Measurements from ENCODE around the gene OR9Q1.

GRCh38 chr11:58178444-58178843 is 154.8 kb downstream of the OR9Q1 start:
- TF ChIP-seq DMAP1 (CRISPR knock-in tag; IDR thresholded peaks at IDR 0.05), result no peak
- TF ChIP-seq ARID2 (CRISPR knock-in tag; IDR thresholded peaks at IDR 0.05; ENCODE audit: borderline replicate concordance), result no peak
- TF ChIP-seq, protein P1, sequence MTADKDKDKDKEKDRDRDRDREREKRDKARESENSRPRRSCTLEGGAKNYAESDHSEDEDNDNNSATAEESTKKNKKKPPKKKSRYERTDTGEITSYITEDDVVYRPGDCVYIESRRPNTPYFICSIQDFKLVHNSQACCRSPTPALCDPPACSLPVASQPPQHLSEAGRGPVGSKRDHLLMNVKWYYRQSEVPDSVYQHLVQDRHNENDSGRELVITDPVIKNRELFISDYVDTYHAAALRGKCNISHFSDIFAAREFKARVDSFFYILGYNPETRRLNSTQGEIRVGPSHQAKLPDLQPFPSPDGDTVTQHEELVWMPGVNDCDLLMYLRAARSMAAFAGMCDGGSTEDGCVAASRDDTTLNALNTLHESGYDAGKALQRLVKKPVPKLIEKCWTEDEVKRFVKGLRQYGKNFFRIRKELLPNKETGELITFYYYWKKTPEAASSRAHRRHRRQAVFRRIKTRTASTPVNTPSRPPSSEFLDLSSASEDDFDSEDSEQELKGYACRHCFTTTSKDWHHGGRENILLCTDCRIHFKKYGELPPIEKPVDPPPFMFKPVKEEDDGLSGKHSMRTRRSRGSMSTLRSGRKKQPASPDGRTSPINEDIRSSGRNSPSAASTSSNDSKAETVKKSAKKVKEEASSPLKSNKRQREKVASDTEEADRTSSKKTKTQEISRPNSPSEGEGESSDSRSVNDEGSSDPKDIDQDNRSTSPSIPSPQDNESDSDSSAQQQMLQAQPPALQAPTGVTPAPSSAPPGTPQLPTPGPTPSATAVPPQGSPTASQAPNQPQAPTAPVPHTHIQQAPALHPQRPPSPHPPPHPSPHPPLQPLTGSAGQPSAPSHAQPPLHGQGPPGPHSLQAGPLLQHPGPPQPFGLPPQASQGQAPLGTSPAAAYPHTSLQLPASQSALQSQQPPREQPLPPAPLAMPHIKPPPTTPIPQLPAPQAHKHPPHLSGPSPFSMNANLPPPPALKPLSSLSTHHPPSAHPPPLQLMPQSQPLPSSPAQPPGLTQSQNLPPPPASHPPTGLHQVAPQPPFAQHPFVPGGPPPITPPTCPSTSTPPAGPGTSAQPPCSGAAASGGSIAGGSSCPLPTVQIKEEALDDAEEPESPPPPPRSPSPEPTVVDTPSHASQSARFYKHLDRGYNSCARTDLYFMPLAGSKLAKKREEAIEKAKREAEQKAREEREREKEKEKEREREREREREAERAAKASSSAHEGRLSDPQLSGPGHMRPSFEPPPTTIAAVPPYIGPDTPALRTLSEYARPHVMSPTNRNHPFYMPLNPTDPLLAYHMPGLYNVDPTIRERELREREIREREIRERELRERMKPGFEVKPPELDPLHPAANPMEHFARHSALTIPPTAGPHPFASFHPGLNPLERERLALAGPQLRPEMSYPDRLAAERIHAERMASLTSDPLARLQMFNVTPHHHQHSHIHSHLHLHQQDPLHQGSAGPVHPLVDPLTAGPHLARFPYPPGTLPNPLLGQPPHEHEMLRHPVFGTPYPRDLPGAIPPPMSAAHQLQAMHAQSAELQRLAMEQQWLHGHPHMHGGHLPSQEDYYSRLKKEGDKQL (CRISPR knock-in tag; IDR thresholded peaks at IDR 0.05; ENCODE audit: low read depth), result no peak
- TF ChIP-seq, protein P2, sequence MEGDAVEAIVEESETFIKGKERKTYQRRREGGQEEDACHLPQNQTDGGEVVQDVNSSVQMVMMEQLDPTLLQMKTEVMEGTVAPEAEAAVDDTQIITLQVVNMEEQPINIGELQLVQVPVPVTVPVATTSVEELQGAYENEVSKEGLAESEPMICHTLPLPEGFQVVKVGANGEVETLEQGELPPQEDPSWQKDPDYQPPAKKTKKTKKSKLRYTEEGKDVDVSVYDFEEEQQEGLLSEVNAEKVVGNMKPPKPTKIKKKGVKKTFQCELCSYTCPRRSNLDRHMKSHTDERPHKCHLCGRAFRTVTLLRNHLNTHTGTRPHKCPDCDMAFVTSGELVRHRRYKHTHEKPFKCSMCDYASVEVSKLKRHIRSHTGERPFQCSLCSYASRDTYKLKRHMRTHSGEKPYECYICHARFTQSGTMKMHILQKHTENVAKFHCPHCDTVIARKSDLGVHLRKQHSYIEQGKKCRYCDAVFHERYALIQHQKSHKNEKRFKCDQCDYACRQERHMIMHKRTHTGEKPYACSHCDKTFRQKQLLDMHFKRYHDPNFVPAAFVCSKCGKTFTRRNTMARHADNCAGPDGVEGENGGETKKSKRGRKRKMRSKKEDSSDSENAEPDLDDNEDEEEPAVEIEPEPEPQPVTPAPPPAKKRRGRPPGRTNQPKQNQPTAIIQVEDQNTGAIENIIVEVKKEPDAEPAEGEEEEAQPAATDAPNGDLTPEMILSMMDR (CRISPR knock-in tag; IDR thresholded peaks at IDR 0.05), result no peak
